NCI-H446 (cell line): Measurements from ENCODE around the gene TJP3.
"Not testable (repeated sequence)": the region's sequence is repeated elsewhere in the genome, so short reads cannot be mapped to it uniquely, and the experiment has no call there.

Experiments used
- DNase-seq, 2 experiments: peaks; one replicate each; lab custom pipeline; 2025; lab: John Stamatoyannopoulos, UW

Gene TJP3, protein sequence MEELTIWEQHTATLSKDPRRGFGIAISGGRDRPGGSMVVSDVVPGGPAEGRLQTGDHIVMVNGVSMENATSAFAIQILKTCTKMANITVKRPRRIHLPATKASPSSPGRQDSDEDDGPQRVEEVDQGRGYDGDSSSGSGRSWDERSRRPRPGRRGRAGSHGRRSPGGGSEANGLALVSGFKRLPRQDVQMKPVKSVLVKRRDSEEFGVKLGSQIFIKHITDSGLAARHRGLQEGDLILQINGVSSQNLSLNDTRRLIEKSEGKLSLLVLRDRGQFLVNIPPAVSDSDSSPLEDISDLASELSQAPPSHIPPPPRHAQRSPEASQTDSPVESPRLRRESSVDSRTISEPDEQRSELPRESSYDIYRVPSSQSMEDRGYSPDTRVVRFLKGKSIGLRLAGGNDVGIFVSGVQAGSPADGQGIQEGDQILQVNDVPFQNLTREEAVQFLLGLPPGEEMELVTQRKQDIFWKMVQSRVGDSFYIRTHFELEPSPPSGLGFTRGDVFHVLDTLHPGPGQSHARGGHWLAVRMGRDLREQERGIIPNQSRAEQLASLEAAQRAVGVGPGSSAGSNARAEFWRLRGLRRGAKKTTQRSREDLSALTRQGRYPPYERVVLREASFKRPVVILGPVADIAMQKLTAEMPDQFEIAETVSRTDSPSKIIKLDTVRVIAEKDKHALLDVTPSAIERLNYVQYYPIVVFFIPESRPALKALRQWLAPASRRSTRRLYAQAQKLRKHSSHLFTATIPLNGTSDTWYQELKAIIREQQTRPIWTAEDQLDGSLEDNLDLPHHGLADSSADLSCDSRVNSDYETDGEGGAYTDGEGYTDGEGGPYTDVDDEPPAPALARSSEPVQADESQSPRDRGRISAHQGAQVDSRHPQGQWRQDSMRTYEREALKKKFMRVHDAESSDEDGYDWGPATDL

DNA sequence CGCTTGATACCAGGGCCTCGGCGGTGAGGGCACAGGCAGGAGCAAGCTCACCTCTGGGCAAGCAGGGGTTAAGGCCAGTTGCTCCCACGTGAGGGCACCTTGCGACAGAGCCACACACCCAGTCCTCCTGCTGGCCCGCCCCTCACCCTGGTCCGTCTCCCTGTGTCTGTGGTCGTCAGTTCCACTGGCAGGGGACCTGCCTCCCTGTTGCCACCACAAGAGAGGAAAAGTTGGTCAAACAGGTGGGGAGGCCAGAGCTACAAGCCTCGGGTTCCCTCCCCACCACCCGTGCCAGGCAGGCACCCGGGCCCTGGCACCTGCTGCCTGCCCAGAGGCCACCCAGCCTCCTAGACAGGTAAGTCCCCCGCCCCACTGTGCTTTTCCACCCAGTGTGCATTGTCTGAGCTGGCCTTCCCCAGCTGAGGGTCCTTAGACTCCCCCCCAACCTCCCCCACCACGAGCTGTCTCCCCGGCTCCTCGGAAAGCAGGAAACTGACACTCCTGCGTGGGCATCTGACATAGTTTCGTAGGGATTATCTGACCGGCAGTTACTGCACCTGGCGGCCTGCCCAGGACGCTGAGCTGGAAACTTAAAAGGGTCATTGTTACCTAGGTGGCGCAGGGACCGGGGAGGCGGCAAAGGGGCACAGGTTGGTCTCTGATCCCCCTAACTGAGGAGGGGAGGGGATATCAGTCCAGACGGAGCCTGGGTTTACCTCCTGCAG lies at the start of gene TJP3:
TSS of gene TJP3 (plus strand) at position 178 of the 725 bp plus-strand sequence. CDS start 20,049 bp downstream, outside the sequence.
- DNase-seq, result no peak

DNA sequence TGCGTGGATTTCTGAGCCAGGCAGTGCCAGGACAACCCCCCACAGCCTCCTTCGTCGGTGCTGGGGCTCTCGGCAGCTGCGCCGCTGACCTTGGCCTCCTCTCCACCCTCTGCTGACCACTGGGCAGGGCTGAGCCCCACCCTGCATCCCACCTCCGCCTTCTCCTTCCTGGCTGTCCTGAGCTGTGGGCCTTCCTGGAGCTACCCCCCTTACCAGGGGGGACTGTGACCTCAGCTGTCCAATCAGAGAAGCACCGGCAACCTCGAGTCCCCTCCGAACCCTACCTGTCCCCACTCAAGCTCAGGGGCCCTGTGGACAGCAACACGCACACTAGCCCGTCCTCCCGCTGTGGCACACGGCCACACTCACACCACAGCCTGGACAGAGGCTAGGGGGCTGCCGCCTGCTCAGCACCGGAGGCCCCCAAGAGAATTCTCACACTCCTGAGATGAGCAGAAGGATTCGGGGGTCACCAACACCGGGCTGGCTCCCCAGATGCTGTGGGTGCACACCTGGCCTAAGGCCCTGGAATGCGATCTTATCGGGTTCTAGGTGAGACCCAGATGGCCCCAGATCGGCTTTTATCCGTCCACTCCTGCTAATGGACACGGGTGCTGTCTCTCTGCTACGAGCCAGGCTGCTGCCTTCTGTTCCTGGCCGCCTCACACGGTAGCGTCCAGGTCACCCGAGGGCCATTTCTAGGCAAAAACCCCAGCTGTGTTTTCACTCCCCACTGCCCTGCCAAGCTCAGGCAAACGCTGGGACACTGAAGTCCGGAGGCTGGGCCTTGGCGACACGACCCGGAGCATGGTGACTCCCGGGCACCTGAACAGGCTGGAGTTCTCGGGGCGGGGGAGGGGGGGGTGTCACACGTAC lies 49.1 kb upstream of the TJP3 start:
- DNase-seq, result no peak

GRCh38 chr19:3659746-3660112 lies 48.5 kb upstream of the TJP3 start:
- DNase-seq, result no peak

DNA sequence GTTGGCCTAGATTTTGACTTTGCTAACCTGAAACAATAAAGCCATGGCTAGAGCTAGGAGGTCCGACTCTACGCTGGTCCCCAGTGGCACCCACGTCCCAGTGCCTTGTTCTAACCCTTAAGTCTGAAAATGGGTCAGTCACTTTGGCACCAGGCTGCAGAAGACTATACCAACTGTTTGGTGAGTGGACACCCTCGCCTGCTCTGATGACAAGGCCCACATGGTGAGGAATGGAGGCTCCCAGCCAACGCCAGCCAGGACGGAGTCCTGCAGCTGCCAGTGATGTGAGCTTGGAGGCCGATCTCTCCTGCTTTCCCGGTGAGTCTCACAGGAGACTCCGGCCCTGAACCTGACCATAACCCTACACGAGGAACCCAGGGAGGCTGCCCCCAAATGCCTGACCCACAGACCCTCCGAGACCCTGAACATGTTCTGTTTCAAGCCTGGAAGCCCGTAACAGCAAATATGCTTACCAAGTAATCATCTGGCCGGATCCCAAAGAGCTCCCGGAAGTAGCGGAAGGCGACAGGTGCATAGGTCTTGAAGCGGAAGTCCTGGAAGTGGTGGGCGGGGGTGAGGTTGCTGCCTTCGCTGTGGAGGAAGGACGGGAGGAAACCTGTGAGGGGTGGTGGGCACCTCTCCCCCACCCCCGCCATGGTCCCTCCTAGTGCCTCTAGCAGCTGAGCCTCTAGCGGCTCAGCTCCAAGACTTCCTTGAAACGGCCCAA lies 47.5 kb upstream of the TJP3 start:
- no peak for DNase-seq

DNA sequence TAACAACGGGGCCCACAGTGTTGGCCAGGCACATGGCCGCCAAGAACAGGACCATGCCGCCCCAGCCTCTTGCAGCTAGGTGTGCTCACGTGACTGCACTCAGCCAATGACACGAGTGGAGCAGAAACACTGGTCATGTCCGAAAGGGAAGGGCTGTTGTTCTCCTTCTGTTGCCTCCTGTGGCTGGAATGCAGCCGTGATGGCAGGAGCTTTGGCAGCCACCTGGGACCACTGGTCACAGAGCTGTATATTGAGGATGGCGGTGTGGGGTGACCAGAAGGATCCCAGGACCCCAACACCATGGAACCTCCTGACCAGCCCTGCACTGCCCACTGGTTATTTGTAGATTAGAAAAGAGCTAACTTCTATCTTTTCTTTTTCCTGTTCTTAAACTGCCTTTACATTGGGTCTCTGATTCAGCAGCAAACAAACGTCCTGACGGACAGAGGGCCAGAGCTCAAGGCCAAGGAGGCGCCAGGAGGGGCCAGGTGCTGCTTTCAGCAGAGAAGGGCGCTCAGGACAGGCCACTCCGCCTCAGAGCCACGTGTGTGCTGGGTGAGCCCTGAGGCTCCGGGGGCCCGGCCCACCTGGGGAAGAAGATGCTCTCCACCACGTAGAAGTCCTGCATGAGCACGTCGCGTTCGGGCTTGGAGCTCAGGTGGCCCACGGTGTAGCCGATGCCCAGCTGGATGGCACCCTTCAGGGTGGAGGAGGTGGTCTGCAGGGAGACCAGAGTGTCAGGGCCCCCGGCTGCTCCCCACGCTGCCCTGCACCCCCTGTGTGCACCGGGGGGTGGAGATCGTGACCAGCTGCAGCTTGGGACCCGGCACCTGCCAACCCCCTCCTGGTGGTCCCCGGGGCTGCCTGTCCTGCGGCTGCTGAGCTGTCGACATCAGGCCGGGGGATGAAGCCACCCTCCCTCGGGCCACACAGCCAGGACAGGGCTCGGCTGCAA lies 46.6 kb upstream of the TJP3 start:
- no peak for DNase-seq

GRCh38 chr19:3663838-3664237 lies 44.3 kb upstream of the TJP3 start:
- no peak for DNase-seq

DNA sequence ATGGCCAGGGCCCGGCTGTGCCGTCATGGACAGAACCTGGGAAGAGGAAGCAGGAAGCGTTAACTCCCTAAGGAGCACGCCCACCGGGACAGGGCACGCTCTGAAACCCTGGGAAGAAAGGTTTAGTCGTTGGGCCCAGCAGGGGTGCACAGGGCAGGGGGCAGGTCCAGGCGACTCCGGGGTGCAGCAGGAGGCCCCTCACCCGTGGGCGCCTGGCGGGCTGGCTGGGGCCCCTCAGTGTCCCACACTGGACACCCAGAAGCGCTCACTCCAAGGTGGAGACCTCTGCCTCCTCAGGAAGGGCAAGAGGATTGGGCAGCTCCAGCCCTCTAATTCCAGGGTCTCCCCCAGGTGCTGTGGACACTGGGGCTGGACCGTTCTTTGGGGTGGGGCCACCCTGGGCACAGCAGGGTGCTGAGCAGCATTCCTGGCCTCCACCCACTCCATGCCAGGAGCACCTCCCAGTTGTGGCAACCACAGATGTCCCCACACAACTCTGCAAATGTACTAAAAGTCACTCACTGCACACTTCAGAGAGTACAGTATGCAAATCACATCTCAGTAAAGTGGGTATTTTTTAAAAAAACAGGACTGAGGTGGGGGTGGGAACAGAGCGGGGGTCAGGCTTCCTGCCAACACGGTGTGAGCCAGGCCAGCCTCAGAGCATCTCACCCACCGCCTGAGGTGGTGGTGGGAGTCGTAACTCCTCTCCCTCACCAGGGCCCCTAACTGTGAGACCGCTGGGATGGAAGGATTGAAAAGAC lies 43.1 kb upstream of the TJP3 start:
- DNase-seq, result no peak

GRCh38 chr19:3665681-3666544 lies 42.3 kb upstream of the TJP3 start:
- DNase-seq, result peak in 1 of 2 experiments; percentile 37

GRCh38 chr19:3666545-3666856 lies 41.7 kb upstream of the TJP3 start:
- not testable (repeated sequence) for DNase-seq

GRCh38 chr19:3667037-3667638 lies 41.0 kb upstream of the TJP3 start:
- DNase-seq, result no peak

- no peak for DNase-seq
Measured at GRCh38 chr19:3667766-3668165, 40.4 kb upstream of the TJP3 start.

GRCh38 chr19:3668331-3669081 lies 39.7 kb upstream of the TJP3 start:
- DNase-seq, result no peak

- DNase-seq, result no peak
Measured at GRCh38 chr19:3669082-3669946, 38.9 kb upstream of the TJP3 start.

- no peak for DNase-seq
Measured at GRCh38 chr19:3669947-3670795, 38.0 kb upstream of the TJP3 start.
